GDM1 (cell line): ENCODE results near the gene SUFU.
"Not testable (repeated sequence)": the region's sequence is repeated elsewhere in the genome, so short reads cannot be mapped to it uniquely, and the experiment has no call there.

Experiments
- DNase-seq: peaks from one replicate; lab custom pipeline; 2025; lab: John Stamatoyannopoulos, UW

The SUFU gene

GRCh38 chr10:102514487-102515311, 10.9 kb downstream of the SUFU start:
- no peak for DNase-seq

GRCh38 chr10:102515724-102516123, 12.0 kb downstream of the SUFU start:
- no peak for DNase-seq

DNA sequence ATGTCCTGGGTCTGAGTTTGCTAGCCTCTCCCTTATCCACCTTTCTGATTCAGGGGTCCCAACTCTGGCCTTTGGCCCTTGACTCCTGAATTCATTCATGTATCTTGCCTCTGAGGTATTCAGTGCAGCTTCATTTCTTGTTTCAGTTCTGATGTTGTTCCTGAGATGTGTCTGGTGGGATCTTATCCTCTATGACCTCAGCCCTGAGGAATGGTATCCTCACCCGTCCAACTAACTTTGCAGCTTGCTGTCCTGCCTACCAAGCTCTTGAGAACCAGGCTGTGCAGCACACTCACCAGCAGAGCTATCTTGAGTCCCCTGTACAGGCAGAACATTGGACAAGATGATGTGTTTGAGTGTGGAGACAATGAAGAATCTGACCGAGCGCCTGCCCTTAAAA, 13.8 kb downstream of the SUFU start:
- DNase-seq, result no peak

DNA sequence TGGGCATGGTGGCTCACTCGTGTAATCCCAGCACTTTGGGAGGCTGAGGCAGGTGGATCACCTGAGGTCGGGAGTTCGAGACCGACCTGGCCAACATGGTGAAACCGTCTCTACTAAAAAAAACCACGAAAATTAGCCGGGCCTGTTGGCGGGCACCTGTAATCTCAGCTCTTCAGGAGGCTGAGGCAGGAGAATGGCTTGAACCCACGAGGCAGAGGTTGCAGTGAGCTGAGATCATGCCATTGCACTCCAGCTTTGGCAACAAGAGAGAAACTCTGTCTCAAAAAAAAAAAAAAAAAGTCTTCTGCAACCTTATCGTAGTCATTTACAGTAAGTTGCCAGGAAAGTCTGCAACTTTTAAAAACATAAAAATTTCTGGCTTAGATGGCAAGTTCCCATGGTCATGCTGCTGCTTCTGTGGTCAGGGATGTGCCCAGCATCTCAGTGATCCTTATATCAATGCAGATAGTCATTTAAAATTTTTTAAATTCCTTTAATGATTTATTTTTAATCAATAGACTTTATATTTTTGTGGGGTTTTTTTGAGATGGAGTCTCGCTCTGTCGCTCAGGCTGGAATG, 15.6 kb downstream of the SUFU start:
- DNase-seq, result no peak

GRCh38 chr10:102522874-102523249, 19.1 kb downstream of the SUFU start:
- no peak for DNase-seq

GRCh38 chr10:102523250-102524029, 19.7 kb downstream of the SUFU start:
- no peak for DNase-seq

DNA sequence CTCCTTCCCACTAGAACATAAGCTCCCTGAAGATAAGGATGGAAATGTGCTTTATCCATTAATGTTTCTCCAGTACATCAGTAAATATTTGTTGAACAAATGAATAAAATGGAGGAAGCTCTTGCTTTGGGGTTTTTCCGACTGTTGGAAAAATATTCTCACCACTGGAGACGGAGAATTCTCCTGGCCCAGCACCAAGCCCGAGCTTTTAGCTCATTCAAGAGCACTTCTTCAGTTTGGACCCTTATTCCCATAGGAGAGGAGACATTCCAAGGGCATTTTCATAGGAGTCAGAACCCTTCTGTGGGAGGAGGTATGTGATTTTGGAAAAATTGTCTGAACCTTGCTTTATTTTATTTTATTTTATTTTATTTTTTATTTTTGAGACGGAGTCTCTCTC, 21.0 kb downstream of the SUFU start:
- DNase-seq, result no peak

DNA sequence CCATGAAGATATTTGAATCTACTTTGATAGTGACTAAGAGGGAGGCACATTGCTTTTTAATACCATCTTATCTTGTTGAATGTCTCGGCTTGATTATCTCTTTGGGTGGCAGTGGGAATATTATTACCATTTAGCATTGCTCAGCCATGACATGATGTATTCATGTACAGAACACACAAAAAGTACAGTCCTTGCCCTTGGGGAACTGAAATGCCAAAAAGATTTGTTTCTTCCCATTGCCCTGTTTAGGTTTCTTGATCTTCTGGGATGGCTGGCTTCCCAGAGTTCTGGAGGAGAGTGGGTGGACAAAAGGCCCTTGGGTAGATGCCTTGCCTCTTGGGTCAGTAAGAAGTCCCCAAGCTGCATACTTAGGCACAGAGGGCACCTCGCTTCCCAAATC, 23.8 kb downstream of the SUFU start:
- no peak for DNase-seq

- no peak for DNase-seq
Observed at GRCh38 chr10:102534333-102534732, 30.6 kb downstream of the SUFU start.

- DNase-seq, result not testable (repeated sequence)
Observed at GRCh38 chr10:102534966-102535365, 31.2 kb downstream of the SUFU start.

- no peak for DNase-seq
Observed at GRCh38 chr10:102535481-102536147, 31.8 kb downstream of the SUFU start.

GRCh38 chr10:102537367-102537766, 33.6 kb downstream of the SUFU start:
- no peak for DNase-seq

GRCh38 chr10:102537948-102538347, 34.2 kb downstream of the SUFU start:
- DNase-seq, result no peak

- no peak for DNase-seq
Observed at GRCh38 chr10:102538811-102539210, 35.0 kb downstream of the SUFU start.

DNA sequence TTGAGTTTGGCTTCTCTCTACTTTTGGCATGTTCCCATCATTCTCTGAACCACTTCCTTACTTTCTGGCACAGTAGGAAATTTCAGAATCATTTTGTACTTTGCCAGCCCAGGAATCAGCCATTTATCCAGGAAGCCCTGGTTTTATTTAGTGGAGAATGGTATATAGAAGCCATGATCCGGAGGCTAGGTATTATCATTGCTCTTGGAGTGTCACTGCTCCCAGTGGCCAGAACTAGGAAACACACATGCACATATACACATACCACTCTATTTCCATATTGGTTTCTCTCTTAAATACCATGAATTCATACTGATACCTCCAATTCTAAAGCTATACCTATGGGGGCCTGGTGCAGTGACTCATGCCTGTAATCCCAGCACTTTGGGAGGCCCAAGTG, 36.3 kb downstream of the SUFU start:
- DNase-seq, result no peak

DNA sequence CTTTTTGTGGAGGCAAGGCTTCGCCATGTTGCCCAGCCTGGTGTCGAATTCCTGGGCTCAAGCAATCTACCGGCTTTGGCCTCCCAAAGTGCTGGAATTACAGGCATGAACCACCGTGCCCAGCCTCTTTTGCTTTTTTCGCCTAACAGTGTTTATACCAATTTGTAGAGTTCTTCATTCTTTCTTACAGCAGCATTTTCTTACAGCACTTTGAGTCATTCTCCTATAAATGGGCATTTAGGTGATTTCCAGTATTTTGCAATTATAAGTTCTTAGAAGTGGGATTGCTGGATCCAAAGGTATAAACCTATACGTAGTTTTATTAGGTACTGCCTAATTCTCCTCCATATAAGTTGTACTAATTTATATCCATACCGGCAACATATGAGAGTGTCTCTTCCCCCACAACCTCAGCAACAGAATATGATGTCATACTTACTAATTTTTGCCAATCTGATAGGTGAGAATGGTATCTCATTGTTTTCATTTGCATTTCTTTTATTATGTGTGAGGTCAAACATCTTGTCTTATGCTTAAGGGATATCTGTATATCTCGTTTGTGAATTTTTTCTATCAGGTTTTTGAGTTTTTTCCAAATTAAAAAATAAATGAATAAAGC, 39.1 kb downstream of the SUFU start:
- no peak for DNase-seq

DNA sequence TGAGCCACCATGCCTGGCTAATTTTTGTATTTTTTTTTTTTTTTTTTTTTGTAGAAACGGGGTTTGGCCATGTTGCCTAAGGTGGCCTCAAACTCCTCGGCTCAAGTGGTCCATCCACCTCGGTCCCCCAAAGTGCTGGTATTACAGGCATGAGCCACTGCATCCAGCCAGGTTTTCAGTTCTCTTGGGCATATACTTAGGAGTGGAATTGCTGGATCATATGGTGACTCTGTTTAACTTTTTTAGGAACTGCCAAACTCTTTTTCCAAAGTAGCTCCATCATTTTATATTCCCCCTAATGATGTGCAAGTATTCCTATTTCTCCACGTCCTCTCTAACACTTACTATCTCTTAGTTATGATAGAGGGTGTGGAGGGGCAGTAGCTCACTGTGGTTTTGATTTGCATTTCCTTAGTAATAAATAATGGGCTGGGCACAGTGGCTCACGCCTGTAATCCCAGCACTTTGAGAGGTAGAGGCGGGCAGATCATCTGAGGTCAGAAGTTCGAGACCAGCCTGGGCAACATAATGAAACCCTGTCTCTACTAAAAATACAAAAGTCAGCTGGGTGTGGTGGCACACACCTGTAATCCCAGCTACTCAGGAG, 41.6 kb downstream of the SUFU start:
- no peak for DNase-seq

GRCh38 chr10:102545997-102546396, 42.2 kb downstream of the SUFU start:
- no peak for DNase-seq

DNA sequence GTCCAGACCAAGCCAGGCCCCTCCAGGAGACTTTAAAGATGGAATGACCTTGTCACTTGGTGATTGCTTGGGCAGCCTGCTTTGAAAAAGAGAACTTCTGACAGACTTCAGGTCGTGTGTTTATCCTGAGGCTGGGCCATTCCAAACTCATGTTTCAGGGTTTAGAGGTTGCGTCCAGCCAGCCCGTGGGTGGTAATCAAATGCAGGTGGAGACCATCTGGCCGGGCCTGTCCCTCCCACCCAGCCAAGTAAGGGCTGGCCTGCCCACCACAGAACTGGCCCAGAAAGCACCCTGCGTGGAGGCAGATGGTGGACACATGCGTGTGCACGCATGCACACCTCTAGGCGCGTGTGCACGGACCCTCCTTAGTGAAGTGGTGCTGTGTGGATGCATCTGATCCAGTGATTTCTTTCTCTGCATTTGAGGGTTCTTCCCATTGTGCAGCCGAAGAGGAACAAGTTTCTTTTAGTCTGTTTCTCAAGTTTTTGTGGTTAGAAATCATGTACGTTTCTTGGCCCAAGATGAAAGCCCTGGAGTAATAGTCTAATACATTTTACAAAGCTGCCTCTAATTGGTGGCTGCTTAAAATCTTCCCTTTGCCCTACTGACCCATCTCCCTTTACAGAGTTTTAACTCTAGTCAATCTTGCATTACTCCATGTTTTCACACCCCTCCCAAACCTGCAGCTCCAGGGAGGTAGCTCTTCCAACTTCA, 43.0 kb downstream of the SUFU start:
- DNase-seq, result no peak

GRCh38 chr10:102549549-102549948, 45.8 kb downstream of the SUFU start:
- DNase-seq, result no peak

GRCh38 chr10:102550636-102551210, 47.0 kb downstream of the SUFU start:
- DNase-seq, result no peak
